DND-41 (cell line): ENCODE data around the gene ZSCAN1.
"Not testable (repeated sequence)": the region's sequence is repeated elsewhere in the genome, so short reads cannot be mapped to it uniquely, and the experiment has no call there.

Experiments used
- CTCF ChIP-seq: IDR thresholded peaks from 2 replicates; pipeline ENCODE4 v1.5.1; 2012; ENCODE audit warnings: borderline replicate concordance, low read length, moderate library complexity, mild to moderate bottlenecking; ENCODE audit not compliant: poor library complexity, severe bottlenecking; ENCODE audit errors: extremely low read depth
- EZH2 ChIP-seq: IDR thresholded peaks from 3 replicates; pipeline ENCODE4 v1.6.1; 2012; ENCODE audit warnings: borderline replicate concordance, low read depth, mild to moderate bottlenecking, moderate library complexity, low read length, inconsistent platforms; ENCODE audit not compliant: severe bottlenecking

GRCh38 chr19:58008877-58009276 lies 24.9 kb upstream of the ZSCAN1 start:
- TF ChIP-seq CTCF, EZH2: not testable (repeated sequence)
